ENCODE results near the gene PODNL1. TPM values are rescaled to one million over a fixed set of nuclear protein-coding genes. Genes with fewer than 3 reads are reported as not detected.

The PODNL1 gene
- total and polyA plus RNA-seq, 2 of the 13 experiments (the other 11 are each of a cell fraction or from before 2014, with no cell fraction given): 0.18 TPM; not detected in 1

- TF ChIP-seq JUNB (CRISPR knock-in tag; IDR thresholded peaks at IDR 0.05; ENCODE audit: borderline replicate concordance) (no peak), ZSCAN22 (CRISPR knock-in tag; IDR thresholded peaks at IDR 0.05) (no peak), ZMYM3 (CRISPR knock-in tag; IDR thresholded peaks at IDR 0.05) (no peak), ZNF580 (CRISPR knock-in tag; IDR thresholded peaks at IDR 0.05; ENCODE audit: borderline replicate concordance, low read depth) (peak; percentile 72; the same call in 1 of the 2 replicates), ZNF460 (CRISPR knock-in tag; IDR thresholded peaks at IDR 0.05; ENCODE audit: borderline replicate concordance) (no peak), ARNT (IDR thresholded peaks at IDR 0.05) (no peak), TGIF2 (CRISPR knock-in tag; IDR thresholded peaks at IDR 0.05) (no peak), KLF15 (CRISPR knock-in tag; IDR thresholded peaks at IDR 0.05; ENCODE audit: borderline replicate concordance) (no peak), DNMT3B (CRISPR knock-in tag; conservative IDR thresholded peaks at IDR 0.05) (no peak), HHEX (CRISPR knock-in tag; IDR thresholded peaks at IDR 0.05) (no peak), HMG20A (CRISPR knock-in tag; IDR thresholded peaks at IDR 0.05; ENCODE audit: borderline replicate concordance) (no peak), SNAPC5 (CRISPR knock-in tag; IDR thresholded peaks at IDR 0.05; ENCODE audit: borderline replicate concordance) (no peak), ZNF431 (CRISPR knock-in tag; IDR thresholded peaks at IDR 0.05; ENCODE audit: borderline replicate concordance, low read depth) (0 out of 2 replicates have a peak, but pooled peaks have one; percentile 58), ZNF607 (CRISPR knock-in tag; IDR thresholded peaks at IDR 0.05; ENCODE audit: borderline replicate concordance) (peak; percentile 50; the same call in 1 of the 2 replicates), ISX (CRISPR knock-in tag; conservative IDR thresholded peaks at IDR 0.05) (no peak), ASH2L (IDR thresholded peaks at IDR 0.05; ENCODE audit: insufficient read length, low read depth, low read length) (no peak), THAP8 (CRISPR knock-in tag; IDR thresholded peaks at IDR 0.05; ENCODE audit: borderline replicate concordance) (no peak), PAXIP1 (CRISPR knock-in tag; conservative IDR thresholded peaks at IDR 0.05) (0 out of 2 replicates have a peak, but pooled peaks have one; percentile 12), LBX2 (CRISPR knock-in tag; IDR thresholded peaks at IDR 0.05; ENCODE audit: borderline replicate concordance) (no peak), FOXA1 (IDR thresholded peaks at IDR 0.05) (no peak), FOXA1 (CRISPR knock-in tag; IDR thresholded peaks at IDR 0.05) (peak; percentile 48; the same call in 1 of the 2 replicates), ISL2 (CRISPR knock-in tag; IDR thresholded peaks at IDR 0.05) (peak; percentile 58; the same call in 1 of the 2 replicates), RCOR2 (CRISPR knock-in tag; IDR thresholded peaks at IDR 0.05) (no peak), ZNF670 (CRISPR knock-in tag; IDR thresholded peaks at IDR 0.05; ENCODE audit: borderline replicate concordance) (peak; percentile 73; the same call in 1 of the 2 replicates), ZNF703 (CRISPR knock-in tag; IDR thresholded peaks at IDR 0.05; ENCODE audit: borderline replicate concordance) (no peak)
Observed at GRCh38 chr19:13905634-13906520, 32.3 kb downstream of the PODNL1 start, which contains the start of the genes BRME1 and CC2D1A (continued).
